C4-2B (cell line): Measurements from ENCODE around the gene LRRN4CL.

ENCODE experiments used
- H3K27ac ChIP-seq: fragments of 450-650 bp; 2 replicates; pipeline ENCODE4 v1.5.1; 2017
- CTCF ChIP-seq: fragments of 450-650 bp; conservative IDR thresholded peaks from 2 replicates; pipeline ENCODE4 v1.5.1; 2017; ENCODE audit warnings: mild to moderate bottlenecking
- ZFX ChIP-seq: fragments of 450-650 bp; IDR thresholded peaks from 2 replicates; pipeline ENCODE4 v1.6.1; 2017

LRRN4CL gene

DNA sequence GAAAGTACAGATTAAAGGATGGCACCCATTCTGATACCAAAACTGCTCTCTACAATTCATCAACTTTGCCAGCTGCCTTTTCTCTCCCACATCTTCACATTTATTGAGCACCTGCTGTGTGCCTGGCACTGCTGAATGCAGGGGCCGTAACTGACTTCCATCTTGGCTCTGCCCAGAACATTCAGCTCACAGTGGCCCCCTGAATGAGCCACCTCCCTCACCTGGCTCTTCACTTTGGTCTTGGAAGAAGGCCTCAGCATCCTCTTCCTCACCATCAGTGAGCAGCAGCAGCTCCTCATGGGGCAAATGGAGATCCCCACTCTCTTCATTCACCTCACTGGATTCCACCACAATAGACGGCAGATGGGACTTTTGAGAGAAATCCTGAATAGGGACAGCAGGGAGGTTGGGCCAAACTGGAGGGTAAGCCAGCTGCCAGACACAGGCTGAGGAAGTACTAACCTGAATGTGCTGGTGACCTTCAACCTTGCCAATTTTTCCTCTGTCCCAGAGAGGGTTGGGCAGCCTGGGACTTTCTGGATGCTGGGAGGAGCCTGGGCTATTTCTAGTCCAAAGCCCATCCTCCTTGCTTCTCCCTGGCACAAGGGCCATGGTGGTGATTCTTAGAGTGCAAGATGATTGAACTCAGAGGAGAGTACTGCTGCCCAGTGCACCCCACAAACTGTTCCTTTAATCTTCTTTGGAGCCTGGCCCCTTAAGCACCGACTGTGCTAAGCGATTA lies 19.7 kb downstream of the LRRN4CL start:
- H3K27ac ChIP-seq: peak overlapping the region; percentile 98
- no peak for TF ChIP-seq ZFX
- no peak for TF ChIP-seq CTCF

DNA sequence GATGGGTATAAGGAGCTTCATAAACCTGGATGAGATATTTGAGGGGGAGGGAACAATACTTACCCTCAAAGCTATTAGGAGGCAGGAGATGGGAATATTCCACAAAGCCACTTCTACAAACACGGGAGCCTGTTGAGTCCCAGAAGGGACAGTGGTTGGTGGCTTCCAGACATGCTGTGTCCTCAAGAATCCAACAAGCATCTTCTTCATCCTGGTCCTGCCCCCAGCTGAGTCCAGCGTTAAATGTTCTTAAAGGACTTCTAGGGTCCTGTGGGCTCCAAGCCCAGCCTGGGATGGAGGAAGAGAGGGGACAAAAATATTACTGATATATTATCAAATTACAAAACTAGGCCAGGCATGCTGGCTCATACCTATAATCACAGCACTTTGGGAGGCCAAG lies 21.9 kb downstream of the LRRN4CL start:
- TF ChIP-seq CTCF (no peak), ZFX (no peak)
- H3K27ac ChIP-seq: peak overlapping the region; percentile 98

DNA sequence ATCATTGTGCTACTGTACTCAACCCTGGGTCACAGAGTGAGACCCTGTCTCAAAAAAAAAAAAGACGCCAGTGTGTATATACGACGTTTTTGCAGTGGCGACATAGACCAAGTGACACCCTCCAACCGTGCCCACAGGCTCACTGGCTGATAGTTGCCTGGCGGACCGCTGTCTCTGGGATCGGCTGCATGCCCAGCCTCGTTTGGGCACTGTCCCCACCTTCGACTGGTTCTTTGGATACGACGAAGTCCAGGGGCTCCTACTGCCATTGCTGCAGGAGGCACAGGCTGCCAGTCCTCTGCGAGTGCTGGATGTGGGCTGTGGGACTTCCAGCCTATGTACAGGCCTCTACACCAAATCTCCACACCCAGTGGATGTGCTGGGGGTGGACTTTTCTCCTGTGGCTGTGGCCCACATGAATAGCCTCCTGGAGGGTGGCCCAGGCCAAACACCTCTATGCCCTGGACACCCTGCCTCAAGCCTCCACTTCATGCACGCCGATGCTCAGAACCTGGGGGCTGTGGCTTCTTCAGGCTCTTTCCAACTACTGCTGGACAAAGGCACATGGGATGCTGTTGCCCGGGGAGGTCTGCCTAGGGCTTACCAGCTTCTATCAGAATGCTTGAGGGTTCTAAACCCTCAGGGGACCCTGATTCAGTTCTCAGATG lies 22.9 kb downstream of the LRRN4CL start:
- peak overlapping the region; percentile 98 for H3K27ac ChIP-seq
- TF ChIP-seq CTCF (no peak), ZFX (no peak)

DNA sequence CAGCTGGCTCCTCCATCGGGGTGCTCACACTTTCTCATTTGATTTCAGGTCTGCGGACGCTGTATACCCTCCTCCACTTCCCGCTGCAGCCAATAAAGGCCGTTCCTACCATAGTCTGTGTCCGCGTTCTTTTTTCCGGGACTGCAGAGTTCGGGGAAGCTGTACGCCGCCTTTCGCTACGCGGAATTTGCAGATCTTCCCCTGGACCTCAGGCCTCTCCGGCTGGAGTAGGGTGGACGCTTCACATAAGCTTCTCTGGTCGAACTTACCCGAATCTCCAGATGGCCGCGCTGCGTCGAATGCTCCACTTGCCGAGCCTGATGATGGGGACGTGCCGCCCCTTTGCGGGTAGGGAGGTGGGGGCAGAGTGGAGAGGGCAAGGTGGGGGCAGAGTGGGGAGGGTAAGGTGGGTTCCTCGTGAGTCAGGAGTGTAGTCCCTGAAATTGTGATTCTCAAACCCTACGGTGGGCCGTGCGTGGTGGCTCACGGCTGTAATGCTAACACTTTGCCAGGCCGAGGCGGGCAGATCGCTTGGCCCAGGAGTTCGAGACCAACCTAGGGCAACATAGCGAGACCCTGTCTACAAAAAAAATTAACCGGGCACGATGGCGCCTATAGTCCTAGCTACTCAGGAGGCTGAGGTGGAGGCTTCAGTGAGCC lies 23.6 kb downstream of the LRRN4CL start:
- 0 out of 2 replicates have a peak, but pooled peaks have one; percentile 30 for TF ChIP-seq ZFX
- TF ChIP-seq CTCF: no peak
- peak overlapping the region; percentile 98 for H3K27ac ChIP-seq

GRCh38 chr11:62665075-62665598 lies 24.2 kb downstream of the LRRN4CL start, which contains the start of the genes C11orf98 and CSKMT:
C11orf98 (minus strand) TSS chr11:62665210; CDS start chr11:62665169, 41 bp downstream.
CSKMT (plus strand) TSS chr11:62665312; CDS start chr11:62665880, 568 bp downstream.
- TF ChIP-seq CTCF: no peak
- TF ChIP-seq ZFX: peak; percentile 63
- peak within 1 kb of the TSS; percentile 98 for H3K27ac ChIP-seq

- no peak for TF ChIP-seq ZFX
- no peak for TF ChIP-seq CTCF
- peak overlapping the region; percentile 98 for H3K27ac ChIP-seq
These were observed 24.8 kb downstream of the LRRN4CL start for GRCh38 chr11:62664405-62665074.
